Measurements from ENCODE around the gene AGPAT3. TPM values are rescaled to one million over a fixed set of nuclear protein-coding genes. Genes with fewer than 3 reads are reported as not detected.

The AGPAT3 gene
- polyA plus RNA-seq, 1 donor, result 37.6 TPM

- no peak for DNase-seq
These were observed 116.8 kb downstream of the AGPAT3 start for GRCh38 chr21:43981871-43982210.

GRCh38 chr21:43982489-43983078 is 117.6 kb downstream of the AGPAT3 start:
- DNase-seq, result no peak

- no peak for DNase-seq
These were observed 118.4 kb downstream of the AGPAT3 start for GRCh38 chr21:43983390-43983789.

GRCh38 chr21:43983860-43984420 is 118.9 kb downstream of the AGPAT3 start:
- DNase-seq, result no peak

GRCh38 chr21:43984905-43985689 is 120.1 kb downstream of the AGPAT3 start:
- DNase-seq, result no peak

GRCh38 chr21:43985690-43986251 is 120.7 kb downstream of the AGPAT3 start:
- DNase-seq, result no peak

GRCh38 chr21:43986544-43987451 is 121.8 kb downstream of the AGPAT3 start:
- no peak for DNase-seq

- no peak for DNase-seq
These were observed 122.5 kb downstream of the AGPAT3 start for GRCh38 chr21:43987509-43987908.

GRCh38 chr21:43988016-43988415 is 123.0 kb downstream of the AGPAT3 start:
- DNase-seq, result no peak

- DNase-seq, result no peak
These were observed 123.6 kb downstream of the AGPAT3 start for GRCh38 chr21:43988506-43989230.

- DNase-seq, result no peak
These were observed 124.4 kb downstream of the AGPAT3 start for GRCh38 chr21:43989401-43989800.

GRCh38 chr21:43991447-43991991 is 126.5 kb downstream of the AGPAT3 start:
- no peak for DNase-seq

GRCh38 chr21:43992121-43992520 is 127.1 kb downstream of the AGPAT3 start:
- no peak for DNase-seq

GRCh38 chr21:43993420-43993934 is 128.5 kb downstream of the AGPAT3 start:
- no peak for DNase-seq

GRCh38 chr21:43994085-43994484 is 129.1 kb downstream of the AGPAT3 start:
- DNase-seq, result no peak

- no peak for DNase-seq
These were observed 129.6 kb downstream of the AGPAT3 start for GRCh38 chr21:43994646-43995045.

GRCh38 chr21:43995521-43996105 is 130.6 kb downstream of the AGPAT3 start:
- no peak for DNase-seq

GRCh38 chr21:43997766-43998742 is 133.0 kb downstream of the AGPAT3 start:
- no peak for DNase-seq

- no peak for DNase-seq
These were observed 135.3 kb downstream of the AGPAT3 start for GRCh38 chr21:44000360-44000759.

GRCh38 chr21:44002511-44002910 is 137.5 kb downstream of the AGPAT3 start:
- no peak for DNase-seq

All from hindlimb muscle (tissue), 1 donor.